OCI-LY3 (cell line): ENCODE data around the gene ARGLU1.
"Not testable (repeated sequence)": the region's sequence is repeated elsewhere in the genome, so short reads cannot be mapped to it uniquely, and the experiment has no call there.

Source experiments
- H2AFZ ChIP-seq: fragments of 200-600, 300-600 bp; shearing (Covaris generic); 2 replicates; pipeline ENCODE4 v1.6.0; 2014; ENCODE audit warnings: antibody characterized with exemption, low read depth, low read length
- H3K27ac ChIP-seq: fragments of 200-600, 300-600 bp; sonication (generic); 2 replicates; pipeline ENCODE4 v1.5.1; 2014; ENCODE audit warnings: mild to moderate bottlenecking, low read length, moderate library complexity, mixed read lengths
- H3K27me3 ChIP-seq: fragments of 200-600, 300-600 bp; sonication (generic); 2 replicates; pipeline ENCODE4 v1.6.1; 2014; ENCODE audit warnings: low read depth, low read length, mixed read lengths
- H3K36me3 ChIP-seq: fragments of 200-600, 300-600 bp; sonication (generic); replicated peaks from 2 replicates; pipeline ENCODE3; 2014; ENCODE audit warnings: low read depth, low read length, mixed read lengths
- H3K4me1 ChIP-seq: fragments of 300-600, 200-600 bp; sonication (generic); 2 replicates; pipeline ENCODE4 v1.6.1; 2014; ENCODE audit warnings: low read length, mixed read lengths
- H3K4me2 ChIP-seq: fragments of 200-600, 300-600 bp; sonication (generic); 2 replicates; pipeline ENCODE4 v1.6.1; 2014; ENCODE audit warnings: low read length, mixed read lengths
- H3K4me3 ChIP-seq: fragments of 300-600, 200-600 bp; sonication (generic); 2 replicates; pipeline ENCODE4 v1.5.1; 2014; ENCODE audit warnings: antibody characterized with exemption, mild to moderate bottlenecking, low read length, moderate library complexity
- H3K79me2 ChIP-seq: fragments of 300-600, 200-600 bp; shearing (Covaris generic); 2 replicates; pipeline ENCODE4 v1.6.1; 2014; ENCODE audit warnings: mild to moderate bottlenecking, low read length, mixed read lengths
- H3K9ac ChIP-seq: fragments of 300-600, 200-600 bp; shearing (Covaris generic); 2 replicates; pipeline ENCODE4 v1.6.0; 2014; ENCODE audit warnings: mild to moderate bottlenecking, low read length, moderate library complexity
- H3K9me3 ChIP-seq: fragments of 200-600, 300-600 bp; shearing (Covaris generic); 2 replicates; pipeline ENCODE4 v1.6.1; 2014; ENCODE audit warnings: low read length, mixed read lengths; ENCODE audit not compliant: insufficient read depth
- H4K20me1 ChIP-seq: fragments of 200-600, 300-600 bp; sonication (generic); 2 replicates; pipeline ENCODE4 v1.6.1; 2016; ENCODE audit warnings: low read length, mixed read lengths; ENCODE audit not compliant: insufficient read depth
- CTCF ChIP-seq: fragments of 200-600, 300-600 bp; sonication (generic); IDR thresholded peaks from 2 replicates; pipeline ENCODE4 v1.5.1; 2014; ENCODE audit warnings: antibody characterized with exemption, low read length, low read depth
- EZH2phosphoT487 ChIP-seq: fragments of 200-600 bp; shearing (Covaris generic); IDR thresholded peaks from 2 replicates; pipeline ENCODE4 v1.6.1; 2018; ENCODE audit warnings: antibody characterized with exemption, mixed run types, low read depth

Gene ARGLU1

GRCh38 chr13:106602178-106602577, 34.2 kb upstream of the ARGLU1 start:
- Histone ChIP-seq H3K4me3 (no peak overlapping the region), H3K9me3 (no peaks in the 10 kb centered on the region), H3K4me2 (no peak overlapping the region), H3K79me2 (no peaks in the 10 kb centered on the region), H3K9ac (no peak overlapping the region), H3K27me3 (no peaks in the 10 kb centered on the region), H3K4me1 (peaks cover 5% of the 10 kb centered on the region), H2AFZ (no peak overlapping the region), H3K27ac (no peak overlapping the region), H4K20me1 (no peaks in the 10 kb centered on the region), H3K36me3 (no peaks in the 10 kb centered on the region)
- TF ChIP-seq CTCF (no peak), EZH2phosphoT487 (no peak)

- no peaks in the 10 kb centered on the region for H3K79me2 ChIP-seq
- no peaks in the 10 kb centered on the region for H4K20me1 ChIP-seq
- H3K9me3 ChIP-seq, result no peaks in the 10 kb centered on the region
- no peak overlapping the region for H3K4me2 ChIP-seq
- H3K4me1 ChIP-seq, result peaks cover 5% of the 10 kb centered on the region
- no peak overlapping the region for H2AFZ ChIP-seq
- TF ChIP-seq EZH2phosphoT487 (no peak), CTCF (no peak)
- H3K9ac ChIP-seq, result no peak overlapping the region
- no peak overlapping the region for H3K4me3 ChIP-seq
- H3K36me3 ChIP-seq, result no peaks in the 10 kb centered on the region
- no peak overlapping the region for H3K27ac ChIP-seq
- no peaks in the 10 kb centered on the region for H3K27me3 ChIP-seq
Observed at GRCh38 chr13:106601489-106601888, 33.6 kb upstream of the ARGLU1 start.

GRCh38 chr13:106600798-106601135, 32.8 kb upstream of the ARGLU1 start:
- not testable (repeated sequence) for H3K4me1 ChIP-seq, H3K27ac ChIP-seq, H4K20me1 ChIP-seq, H3K27me3 ChIP-seq, H3K4me2 ChIP-seq, H3K9ac ChIP-seq, H2AFZ ChIP-seq, H3K36me3 ChIP-seq, H3K79me2 ChIP-seq, H3K4me3 ChIP-seq, H3K9me3 ChIP-seq

- no peak overlapping the region for H2AFZ ChIP-seq
- no peak overlapping the region for H3K4me2 ChIP-seq
- H3K4me1 ChIP-seq, result peaks cover 5% of the 10 kb centered on the region
Observed at GRCh38 chr13:106599875-106600797, 32.2 kb upstream of the ARGLU1 start.

More at GRCh38 chr13:106599875-106600797, 32.2 kb upstream of the ARGLU1 start:
- Histone ChIP-seq H4K20me1 (no peaks in the 10 kb centered on the region), H3K27ac (no peak overlapping the region), H3K9ac (no peak overlapping the region), H3K79me2 (no peaks in the 10 kb centered on the region), H3K9me3 (no peaks in the 10 kb centered on the region), H3K4me3 (no peak overlapping the region), H3K36me3 (no peaks in the 10 kb centered on the region), H3K27me3 (no peaks in the 10 kb centered on the region)
- TF ChIP-seq EZH2phosphoT487 (no peak), CTCF (no peak)
